ENCODE measurements around the gene AUH. TPM values are rescaled to one million over a fixed set of nuclear protein-coding genes. Genes with fewer than 3 reads are reported as not detected.
"Not testable (repeated sequence)": the region's sequence is repeated elsewhere in the genome, so short reads cannot be mapped to it uniquely, and the experiment has no call there.

AUH gene
- 35.6 TPM for total RNA-seq (ENCODE audit: insufficient read depth, low replicate concordance)

GRCh38 chr9:91361291-91362050, at the start of gene AUH:
Gene AUH (minus strand): TSS chr9:91361918. CDS start chr9:91361889, 29 bp downstream.
- DNase-seq (ENCODE audit: low spot score), result peak; percentile 83

DNA sequence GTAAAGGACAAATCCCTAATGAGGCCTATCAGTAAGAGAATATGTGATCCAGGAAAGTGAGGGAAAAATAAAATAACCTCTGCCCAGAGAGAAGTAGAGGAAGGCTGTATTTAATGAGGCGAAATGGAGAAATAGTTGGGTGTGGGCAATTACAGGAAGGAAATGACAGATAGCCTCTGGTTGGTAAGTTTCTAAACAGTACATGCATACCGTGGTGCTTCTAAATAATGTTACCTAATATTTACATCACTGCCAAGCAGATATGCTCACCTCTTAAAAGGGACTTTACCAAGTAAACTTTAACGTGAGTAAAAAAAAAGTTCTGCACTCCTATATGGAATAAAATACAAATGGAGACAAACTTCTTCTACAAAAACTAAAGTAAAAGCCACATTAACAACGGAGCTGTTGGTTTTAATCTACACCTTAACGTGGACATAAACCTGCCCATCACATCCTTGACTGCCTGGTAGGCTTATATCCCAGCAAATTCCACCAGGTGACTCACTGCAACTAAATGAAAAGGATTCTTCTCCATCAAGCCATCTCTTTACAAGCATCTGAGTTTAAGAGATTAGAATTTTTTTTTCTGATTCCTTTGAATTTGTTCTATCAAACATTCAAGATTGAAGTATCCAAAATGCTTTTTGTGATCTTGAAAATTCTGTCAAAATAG, 49.5 kb upstream of the AUH start:
- DNase-seq (ENCODE audit: low spot score), result no peak

DNA sequence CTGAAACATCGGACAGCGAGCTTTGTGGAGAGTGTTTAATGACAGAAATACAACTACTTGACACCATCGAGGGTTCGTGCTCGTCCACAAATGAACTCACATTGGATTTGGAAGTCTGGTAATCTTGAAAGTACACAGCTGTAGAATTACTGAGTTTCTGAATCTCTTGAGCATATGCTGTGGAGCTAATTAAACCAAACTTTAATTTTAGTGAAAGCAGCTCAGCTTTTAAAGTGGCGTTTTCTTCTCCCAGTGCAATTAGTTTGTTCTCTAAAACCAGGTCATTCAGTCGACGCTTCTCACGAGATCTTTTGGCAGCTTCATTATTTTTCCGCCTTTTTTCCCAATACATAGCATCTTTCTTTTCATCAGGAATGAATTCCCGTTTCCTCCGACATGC, 48.4 kb upstream of the AUH start:
- DNase-seq (ENCODE audit: low spot score), result no peak

- no peak for DNase-seq (ENCODE audit: low spot score)
Observed at GRCh38 chr9:91408475-91408874, 46.8 kb upstream of the AUH start.

- DNase-seq (ENCODE audit: low spot score), result no peak
Observed at GRCh38 chr9:91407580-91408318, 46.0 kb upstream of the AUH start.

DNA sequence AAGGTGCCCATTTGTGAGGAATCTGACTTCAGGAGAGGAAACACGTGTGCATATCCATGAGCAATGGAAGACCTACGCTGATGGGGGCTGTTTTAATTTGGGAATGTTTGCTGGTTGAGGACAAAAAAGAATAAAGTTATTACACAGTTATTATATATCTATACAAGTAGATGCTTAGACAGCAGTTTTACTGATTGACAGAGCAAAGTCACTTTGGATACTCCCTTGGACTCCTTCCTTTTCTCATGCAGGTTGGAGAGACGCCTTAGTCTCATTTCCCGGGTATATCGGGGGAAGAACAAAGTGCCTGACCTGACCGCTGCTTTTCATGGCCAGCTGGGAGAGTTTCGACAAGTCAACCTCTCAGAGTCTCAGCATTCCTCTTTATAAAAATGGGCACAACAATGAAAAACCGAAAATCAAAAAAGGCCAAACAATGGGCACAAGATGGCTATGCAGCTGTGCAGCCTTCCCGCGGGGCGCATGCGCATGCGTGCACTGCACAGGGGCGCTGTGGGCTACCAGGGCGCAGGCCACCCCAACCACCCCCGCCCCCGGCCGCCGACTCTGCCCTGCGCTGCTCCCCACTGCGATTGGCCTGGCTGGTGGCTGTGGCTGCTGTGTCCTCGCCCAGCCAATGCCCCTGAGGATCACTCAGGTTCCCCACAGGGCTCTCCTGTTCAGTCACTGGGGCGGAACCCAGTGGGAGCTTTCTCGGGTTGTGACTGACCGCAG, 43.8 kb upstream of the AUH start:
- DNase-seq (ENCODE audit: low spot score), result no peak

GRCh38 chr9:91403665-91404543, 42.2 kb upstream of the AUH start:
- DNase-seq (ENCODE audit: low spot score), result no peak

DNA sequence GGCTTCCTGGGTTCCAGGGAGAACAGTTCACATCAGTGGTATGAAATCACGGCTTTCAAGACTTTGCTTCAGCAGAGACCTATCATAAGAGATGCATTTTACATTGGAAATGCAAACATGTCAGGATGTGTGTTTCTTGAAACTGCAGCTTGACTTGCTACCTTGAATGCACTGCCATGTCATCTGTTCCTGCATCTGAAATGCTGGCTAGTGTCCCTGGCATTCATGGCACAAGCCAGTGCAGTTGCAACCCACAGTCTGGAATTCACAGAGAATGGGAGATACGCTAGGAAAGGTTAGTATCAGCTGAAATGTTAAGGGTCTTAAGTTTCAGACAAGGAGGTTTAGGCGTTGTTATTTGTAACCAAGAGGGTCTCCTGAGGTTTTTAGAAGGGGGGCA, 37.2 kb upstream of the AUH start:
- no peak for DNase-seq (ENCODE audit: low spot score)

GRCh38 chr9:91395553-91396471, 34.1 kb upstream of the AUH start:
- DNase-seq (ENCODE audit: low spot score), result peak; percentile 72

DNA sequence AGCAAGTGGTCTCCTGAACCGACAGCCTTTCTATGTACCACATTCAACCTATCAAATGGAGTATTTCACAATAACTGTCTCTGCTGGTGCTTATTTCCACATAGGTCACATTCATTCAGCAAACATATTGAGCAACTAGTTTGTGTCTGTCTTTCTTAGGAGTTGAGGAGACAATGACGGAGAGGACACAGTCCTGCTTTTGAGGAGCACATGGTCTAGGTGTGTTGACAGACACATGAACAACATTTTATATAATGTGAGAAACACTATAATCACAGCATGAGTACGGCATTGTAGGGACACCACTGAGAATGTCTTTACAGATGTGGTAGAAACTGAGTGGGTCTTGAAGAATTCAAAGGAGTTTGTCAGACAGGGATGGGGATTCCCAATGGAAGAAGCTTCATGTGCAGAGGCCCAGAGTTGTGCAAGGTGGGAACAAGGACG, 33.4 kb upstream of the AUH start:
- no peak for DNase-seq (ENCODE audit: low spot score)

DNA sequence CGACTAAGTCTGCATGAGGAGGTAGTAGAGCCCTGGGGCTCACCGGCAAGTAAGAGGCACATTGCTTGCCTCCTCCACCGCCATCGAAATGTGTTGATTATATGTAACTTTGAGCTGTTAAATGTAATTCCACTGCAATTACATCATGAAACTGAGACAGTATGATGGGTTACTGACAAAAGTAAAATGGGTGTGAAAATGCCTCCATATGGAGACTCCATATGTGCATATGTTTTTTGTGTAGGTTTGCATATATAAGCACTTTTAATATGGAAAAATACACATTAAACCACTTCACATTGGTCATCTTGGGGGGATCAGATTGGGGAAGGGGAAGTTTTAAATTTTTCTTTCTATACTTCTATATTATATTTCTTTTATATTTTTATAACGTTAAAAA, 32.1 kb upstream of the AUH start:
- DNase-seq (ENCODE audit: low spot score), result no peak

GRCh38 chr9:91392435-91392834, 30.7 kb upstream of the AUH start:
- DNase-seq (ENCODE audit: low spot score), result no peak

- no peak for DNase-seq (ENCODE audit: low spot score)
Observed at GRCh38 chr9:91391818-91392217, 30.1 kb upstream of the AUH start.

DNA sequence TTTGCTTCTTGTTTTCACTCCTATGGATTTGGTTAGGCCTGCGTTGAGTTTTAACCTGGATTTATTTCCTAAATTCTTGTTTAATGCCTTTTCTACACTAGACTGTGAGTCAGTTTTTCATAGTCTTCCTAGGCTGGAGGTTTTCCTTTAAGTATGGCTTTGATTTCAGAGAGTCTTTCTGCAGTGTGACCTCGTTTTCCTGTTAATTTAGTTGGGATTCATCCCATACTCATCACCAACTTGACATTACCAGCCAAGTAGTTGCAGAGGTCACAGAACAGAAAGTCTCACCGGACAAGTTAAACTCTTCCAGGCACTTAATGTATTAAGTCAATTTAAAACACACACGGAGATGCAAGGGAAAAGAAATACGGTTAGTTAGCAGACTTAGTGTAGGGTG, 29.7 kb upstream of the AUH start:
- no peak for DNase-seq (ENCODE audit: low spot score)

- not testable (repeated sequence) for DNase-seq (ENCODE audit: low spot score)
Observed at GRCh38 chr9:91389686-91390085, 28.0 kb upstream of the AUH start.

DNA sequence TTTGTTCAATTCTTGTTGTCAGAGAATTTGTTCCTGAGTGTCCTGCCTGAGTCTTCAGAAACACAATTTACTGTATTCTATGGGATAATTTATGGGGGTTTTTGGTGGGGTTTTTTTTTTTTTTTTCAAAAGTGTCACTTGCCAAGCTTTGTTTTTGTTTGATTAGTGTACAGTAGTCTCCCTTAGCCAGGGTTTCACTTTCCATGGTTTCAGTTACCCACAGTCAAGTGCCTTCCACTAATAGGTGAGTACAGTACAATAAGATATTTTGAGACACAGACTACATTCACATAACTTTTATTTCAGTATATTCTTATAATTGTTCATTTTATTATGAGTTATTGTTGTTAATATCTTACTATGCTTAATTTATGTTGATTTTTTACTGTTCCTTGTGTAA, 25.0 kb upstream of the AUH start:
- no peak for DNase-seq (ENCODE audit: low spot score)

- no peak for DNase-seq (ENCODE audit: low spot score)
Observed at GRCh38 chr9:91384954-91385353, 23.2 kb upstream of the AUH start.

DNA sequence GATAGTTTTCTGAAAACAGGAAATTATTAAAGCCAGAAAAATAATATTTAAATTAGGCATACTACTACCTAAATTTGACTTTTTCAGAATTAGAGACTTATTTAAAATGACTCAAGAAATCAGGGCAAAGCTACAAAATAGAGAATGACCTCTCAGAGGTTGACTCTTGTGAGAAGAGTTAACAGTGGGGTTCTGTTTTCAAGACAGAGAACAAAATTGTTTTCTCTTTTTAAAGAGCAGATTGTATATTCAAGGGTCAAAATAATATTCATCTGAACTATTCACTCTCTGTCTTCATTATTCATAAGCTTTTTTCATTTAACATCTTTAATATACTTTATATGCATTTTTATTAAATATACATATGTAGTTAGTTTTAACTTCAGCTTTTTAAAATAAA, 21.9 kb upstream of the AUH start:
- DNase-seq (ENCODE audit: low spot score), result no peak

DNA sequence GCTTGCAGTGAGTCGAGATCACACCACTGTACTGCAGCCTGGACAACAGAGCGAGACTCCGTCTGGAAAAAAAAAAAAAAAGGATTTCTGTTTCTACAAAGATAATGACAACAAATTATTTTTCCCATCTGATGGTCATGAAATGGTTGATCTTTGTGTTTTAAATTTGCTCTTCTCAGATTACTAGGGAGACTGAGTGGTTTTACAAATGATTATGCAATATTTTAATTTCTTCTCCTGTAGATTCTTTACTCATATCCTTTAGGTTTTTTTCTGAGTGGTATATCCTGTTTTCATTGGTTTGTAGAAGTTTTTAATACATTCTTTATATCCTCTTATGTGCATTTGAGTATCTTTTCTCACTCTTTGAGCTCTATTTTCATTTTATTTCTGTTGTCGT, 20.6 kb upstream of the AUH start:
- DNase-seq (ENCODE audit: low spot score), result no peak

- DNase-seq (ENCODE audit: low spot score), result peak; percentile 19
Observed at GRCh38 chr9:91379426-91379825, 17.7 kb upstream of the AUH start.

Measured in umbilical cord (tissue), 2 donors.